GM13976 (cell line): Measurements from ENCODE around the gene TBCA.

ENCODE experiments used
- DNase-seq: peaks from one replicate; pipeline ENCODE4 v3.0.0; 2012; ENCODE audit warnings: low spot score
- CTCF ChIP-seq: IDR thresholded peaks from 2 replicates; pipeline ENCODE4 v1.5.1; 2012; ENCODE audit warnings: borderline replicate concordance, mild to moderate bottlenecking; ENCODE audit not compliant: insufficient read depth; ENCODE audit errors: extremely low read depth, missing control alignments, control extremely low read depth
- in situ Hi-C: fragments of 300-500 bp; cut with MboI; formaldehyde crosslinking; loops from one replicate; pipeline ENCODE4 v1.12.0; 2022; ENCODE audit warnings: low sequenced_read_pairs, mixed read lengths, inconsistent platforms; ENCODE audit not compliant: unreplicated experiment

TBCA gene

GRCh38 chr5:77775790-77776553 is at the start of gene TBCA:
TBCA (minus strand) TSS chr5:77776339; CDS start chr5:77776257, 82 bp downstream.
- in situ Hi-C loops = no loop called here
- peak; percentile 89 for DNase-seq
- TF ChIP-seq CTCF = no peak

DNA sequence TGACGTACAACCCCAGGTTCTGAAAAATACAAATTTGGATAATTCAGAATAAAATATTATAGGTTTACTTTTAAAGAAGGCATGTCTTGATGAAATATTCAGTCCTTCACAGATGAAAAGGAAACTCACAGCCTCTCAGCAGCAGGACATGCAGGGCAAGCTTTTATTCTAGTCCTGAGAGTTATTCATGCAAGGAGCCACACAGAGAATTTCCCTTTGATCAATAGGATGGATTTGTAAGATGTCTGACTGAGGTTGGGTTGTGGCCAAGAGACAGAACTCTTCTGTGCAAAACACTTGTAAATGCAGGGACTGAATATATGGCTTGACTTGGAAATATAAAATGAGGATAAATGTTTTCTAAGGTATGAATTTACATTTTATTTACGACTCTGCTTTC is 48.8 kb upstream of the TBCA start:
- in situ Hi-C loops = no loop called here

DNA sequence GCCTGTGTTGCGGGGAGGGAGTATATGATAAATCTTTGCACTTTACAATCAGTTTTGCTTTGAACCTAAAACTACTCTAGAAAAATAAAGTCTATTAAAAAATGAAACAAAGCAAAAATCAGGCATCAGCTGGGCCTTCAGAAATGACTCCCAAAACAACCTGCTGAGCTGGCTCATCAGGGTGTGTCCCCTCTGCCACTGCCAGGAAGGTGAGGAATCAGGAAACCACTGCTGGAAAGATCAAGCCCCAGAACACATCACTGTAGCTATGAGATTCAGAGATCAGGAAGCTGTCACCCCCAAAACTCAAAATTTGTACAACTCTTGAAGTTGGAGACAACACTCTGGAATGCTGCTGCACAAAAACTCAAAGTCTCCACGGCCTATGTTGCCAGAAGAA is 40.5 kb upstream of the TBCA start:
- in situ Hi-C loops = no loop called here
- no peak for TF ChIP-seq CTCF
- no peak for DNase-seq

More for the DNA sequence above, 48.8 kb upstream of the TBCA start:
- DNase-seq = no peak
- no peak for TF ChIP-seq CTCF

GRCh38 chr5:77812926-77813589 is 36.9 kb upstream of the TBCA start:
- DNase-seq = no peak
- no peak for TF ChIP-seq CTCF
- in situ Hi-C loops = no loop called here

GRCh38 chr5:77806213-77806843 is 30.2 kb upstream of the TBCA start:
- in situ Hi-C loops = no loop called here
- DNase-seq = no peak
- no peak for TF ChIP-seq CTCF

GRCh38 chr5:77798456-77798855 is 22.3 kb upstream of the TBCA start:
- in situ Hi-C loops = no loop called here
- no peak for TF ChIP-seq CTCF
- DNase-seq = no peak
